Transverse colon (tissue), 4 donors: ENCODE data around the gene GSG1L. TPM values are rescaled to one million over a fixed set of nuclear protein-coding genes. Genes with fewer than 3 reads are reported as not detected.

Experiments
- DNase-seq: peaks from one replicate; pipeline ENCODE4 v3.0.0-alpha.2; 2019
- H3K27ac ChIP-seq, 4 donors: fragments of 200-600 bp; sonication (generic); 2 replicates each; pipeline ENCODE4 v1.5.1; 2016 to 2018; ENCODE audit warnings: inconsistent platforms in 4 of 4
- H3K27me3 ChIP-seq: fragments of 200-600 bp; sonication (generic); 2 replicates; pipeline ENCODE4 v1.5.1; 2017; ENCODE audit warnings: inconsistent platforms
- H3K36me3 ChIP-seq, 4 donors: fragments of 200-600 bp; sonication (generic); 2 replicates each; pipeline ENCODE4 v1.5.1; 2017 to 2019; ENCODE audit warnings: inconsistent platforms in 4 of 4
- H3K4me1 ChIP-seq, 4 donors: fragments of 200-600 bp; sonication (generic); 2 replicates each; pipeline ENCODE4 v1.5.1; 2017 to 2020; ENCODE audit warnings: inconsistent platforms in 4 of 4
- H3K4me3 ChIP-seq, 4 donors: fragments of 200-600 bp; sonication (generic); 1 replicate in 1 of 4; 2 replicates in 3 of 4; pipeline versions ENCODE4 v1.5.1 to v1.6.1; 2017 to 2019; ENCODE audit warnings: inconsistent platforms in 4 of 4
- H3K9me3 ChIP-seq, 2 donors: fragments of 200-600 bp; sonication (generic); 2 replicates each; pipeline ENCODE4 v1.5.1; 2017 to 2019; ENCODE audit warnings: inconsistent platforms in 2 of 2
- EP300 ChIP-seq: sonication (generic); formaldehyde crosslinking; IDR thresholded peaks from one replicate; pipeline ENCODE4 v1.6.1; 2017; ENCODE audit warnings: antibody characterized with exemption, low read depth
- POLR2A ChIP-seq: fragments of 450-650 bp; IDR thresholded peaks from one replicate; pipeline ENCODE4 v1.6.1; 2016; ENCODE audit warnings: antibody characterized with exemption, mild to moderate bottlenecking, moderate library complexity
- POLR2AphosphoS5 ChIP-seq, 3 donors: sonication (generic); formaldehyde crosslinking; IDR thresholded peaks; one replicate each; pipeline ENCODE4 v1.6.1; 2016; ENCODE audit warnings: antibody characterized with exemption in 3 of 3
- WGBS, 2 donors: methylation state at CpG; one replicate each; pipeline ENCODE4 v1.1.5; 2018; ENCODE audit warnings: low coverage in 1 of 2; 5-methylcytosine and 5-hydroxymethylcytosine counted together
- in situ Hi-C, 4 donors: fragments of 200-750 bp; cut with MboI; loops; one replicate each; pipeline versions ENCODE4 v1.15.0 to v1.15.1; 2017; ENCODE audit warnings: low sequenced_read_pairs in 3 of 4, low pct_ligation_motif_present in 1 of 4, low pct_unique_long_range_greater_than_20kb in 1 of 4
- intact Hi-C: fragments of 100-400 bp; cut with DNase I; formaldehyde crosslinking; loops from one replicate; pipeline ENCODE4 v1.15.1; 2023; ENCODE audit warnings: low total_unique reads
- total RNA-seq, 4 donors: library from RNA; depleted of rRNA; stranded (reverse); fragments of >200 nt; gene quantifications; one replicate each; pipeline ENCODE4 v1.1.0, GENCODE V29; 2016
- TF ChIP-seq, protein P1 (sequence below), 5 experiments: fragments of 200-600 bp in 3 of 5; fragments of 450-650 bp in 2 of 5; sonication (generic) in 3 of 5; IDR thresholded peaks; 1 replicate in 2 of 5; 2 replicates in 3 of 5; pipeline ENCODE4 v1.5.1; 2016 to 2017; ENCODE audit warnings: antibody characterized with exemption in 5 of 5, inconsistent platforms in 3 of 5, mild to moderate bottlenecking in 2 of 5, moderate library complexity in 1 of 5

The GSG1L gene
- total RNA-seq, 4 donors from 2014 or later: not detected

GRCh38 chr16:27999687-28000086 lies 63.8 kb downstream of the GSG1L start:
- no peaks in the 10 kb centered on the region for H3K36me3 ChIP-seq
- no peaks in the 10 kb centered on the region for H3K27me3 ChIP-seq
- no peak overlapping the region for H3K27ac ChIP-seq
- H3K4me1 ChIP-seq: no peaks in the 10 kb centered on the region
- in situ Hi-C loops: no loop called here
- TF ChIP-seq POLR2AphosphoS5 (IDR thresholded peaks at IDR 0.05) (no peak), POLR2A (no peak), EP300 (no peak)
- TF ChIP-seq, protein P1, sequence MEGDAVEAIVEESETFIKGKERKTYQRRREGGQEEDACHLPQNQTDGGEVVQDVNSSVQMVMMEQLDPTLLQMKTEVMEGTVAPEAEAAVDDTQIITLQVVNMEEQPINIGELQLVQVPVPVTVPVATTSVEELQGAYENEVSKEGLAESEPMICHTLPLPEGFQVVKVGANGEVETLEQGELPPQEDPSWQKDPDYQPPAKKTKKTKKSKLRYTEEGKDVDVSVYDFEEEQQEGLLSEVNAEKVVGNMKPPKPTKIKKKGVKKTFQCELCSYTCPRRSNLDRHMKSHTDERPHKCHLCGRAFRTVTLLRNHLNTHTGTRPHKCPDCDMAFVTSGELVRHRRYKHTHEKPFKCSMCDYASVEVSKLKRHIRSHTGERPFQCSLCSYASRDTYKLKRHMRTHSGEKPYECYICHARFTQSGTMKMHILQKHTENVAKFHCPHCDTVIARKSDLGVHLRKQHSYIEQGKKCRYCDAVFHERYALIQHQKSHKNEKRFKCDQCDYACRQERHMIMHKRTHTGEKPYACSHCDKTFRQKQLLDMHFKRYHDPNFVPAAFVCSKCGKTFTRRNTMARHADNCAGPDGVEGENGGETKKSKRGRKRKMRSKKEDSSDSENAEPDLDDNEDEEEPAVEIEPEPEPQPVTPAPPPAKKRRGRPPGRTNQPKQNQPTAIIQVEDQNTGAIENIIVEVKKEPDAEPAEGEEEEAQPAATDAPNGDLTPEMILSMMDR (IDR thresholded peaks at IDR 0.05): no peak
- H3K9me3 ChIP-seq: no peaks in the 10 kb centered on the region
- no peak overlapping the region for H3K4me3 ChIP-seq
- WGBS, 2 donors: 60% methylated on average over 2 of the region's 2 CpGs; no CpG with 5 or more reads in 1 of the 2 donors
- intact Hi-C loops: no loop called here
- no peak for DNase-seq

DNA sequence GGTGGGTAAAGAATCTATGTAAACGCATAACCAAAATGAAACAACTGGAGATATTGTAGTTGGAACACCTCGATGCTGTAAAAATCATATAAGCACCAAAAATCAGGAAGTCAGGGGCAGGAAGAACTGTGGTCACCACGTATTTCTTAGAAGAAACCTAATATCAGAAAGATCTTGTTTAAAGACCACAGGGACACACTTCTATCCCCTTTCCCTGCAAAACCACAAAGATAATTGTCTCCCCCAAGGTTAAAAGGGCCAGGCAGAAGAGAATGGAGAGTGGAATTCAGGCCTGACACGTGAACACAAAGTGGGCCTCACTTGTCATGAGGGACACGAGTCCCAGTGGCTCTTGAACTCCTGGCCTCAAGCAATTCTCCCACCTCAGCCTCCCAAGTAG lies 68.1 kb downstream of the GSG1L start:
- TF ChIP-seq, protein P1 (IDR thresholded peaks at IDR 0.05): no peak
- TF ChIP-seq POLR2AphosphoS5 (IDR thresholded peaks at IDR 0.05) (no peak), POLR2A (no peak), EP300 (no peak)
- H3K27me3 ChIP-seq: no peaks in the 10 kb centered on the region
- no peaks in the 10 kb centered on the region for H3K36me3 ChIP-seq
- DNase-seq: no peak
- H3K4me1 ChIP-seq: no peaks in the 10 kb centered on the region
- H3K4me3 ChIP-seq: no peak overlapping the region
- in situ Hi-C loops (no loop called here), intact Hi-C loops (no loop called here)
- whole genome bisulfite sequencing, 2 donors: 22 to 55% methylated on average over 4 to 5 of the region's 5 CpGs
- H3K27ac ChIP-seq: no peak overlapping the region
- H3K9me3 ChIP-seq: no peaks in the 10 kb centered on the region

- intact Hi-C loops: no loop called here
- DNase-seq: no peak
- Histone ChIP-seq H3K27ac (no peak overlapping the region), H3K27me3 (no peaks in the 10 kb centered on the region), H3K4me1 (no peaks in the 10 kb centered on the region), H3K9me3 (no peaks in the 10 kb centered on the region), H3K4me3 (no peak overlapping the region), H3K36me3 (no peaks in the 10 kb centered on the region)
- in situ Hi-C loops: no loop called here
- TF ChIP-seq, protein P1 (IDR thresholded peaks at IDR 0.05): no peak
- no peak for TF ChIP-seq POLR2A
- 49 to 60% methylated on average over 1 to 4 of the region's 4 CpGs for WGBS, 2 donors
Observed at GRCh38 chr16:27994686-27995085, 68.8 kb downstream of the GSG1L start.

DNA sequence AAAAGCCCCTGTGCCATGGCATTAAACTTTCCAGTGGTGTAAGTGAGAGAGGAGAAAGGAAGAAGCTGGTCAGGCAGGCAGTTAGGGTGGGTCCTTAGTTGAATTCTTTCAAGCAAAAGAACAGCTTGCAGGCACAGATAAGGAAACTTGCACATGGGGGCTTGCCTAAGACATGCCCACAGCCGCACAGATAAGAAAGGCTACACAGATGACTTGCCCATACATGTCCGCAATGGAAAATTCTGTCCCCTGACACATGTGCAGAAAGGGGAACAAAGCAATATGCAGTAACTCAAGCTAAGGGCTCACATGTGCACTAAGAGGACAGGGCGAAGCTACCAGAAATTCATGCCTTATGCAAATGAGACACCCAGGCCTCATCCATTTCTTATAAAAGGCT lies 69.9 kb downstream of the GSG1L start:
- Histone ChIP-seq H3K4me1 (no peaks in the 10 kb centered on the region), H3K9me3 (no peaks in the 10 kb centered on the region), H3K36me3 (no peaks in the 10 kb centered on the region), H3K27ac (no peak overlapping the region), H3K4me3 (no peak overlapping the region), H3K27me3 (no peaks in the 10 kb centered on the region)
- TF ChIP-seq EP300: no peak
- no peak for TF ChIP-seq POLR2AphosphoS5 (IDR thresholded peaks at IDR 0.05)
- no peak for TF ChIP-seq POLR2A
- TF ChIP-seq, protein P1 (IDR thresholded peaks at IDR 0.05): no peak
- WGBS, 2 donors: 86% methylated on average over 3 of the region's 3 CpGs; no CpG with 5 or more reads in 1 of the 2 donors
- DNase-seq: no peak
- intact Hi-C loops (no loop called here), in situ Hi-C loops (no loop called here)
